Brain microvascular endothelial cell (primary cell): Measurements from ENCODE around the gene TGOLN2.

Source experiments
- DNase-seq: peaks from one replicate; pipeline ENCODE4 v3.0.0-alpha.2; 2020
- H3K27ac ChIP-seq: fragments of 250-450 bp; sonication (Bioruptor Pico); 2 replicates; pipeline ENCODE4 v1.5.1; 2020; ENCODE audit warnings: mild to moderate bottlenecking, moderate library complexity
- H3K27me3 ChIP-seq: fragments of 250-450 bp; sonication (Bioruptor Pico); replicated peaks from 2 replicates; pipeline ENCODE4 v1.5.1; 2020; ENCODE audit warnings: mild to moderate bottlenecking
- H3K36me3 ChIP-seq: fragments of 250-450 bp; sonication (Bioruptor Pico); replicated peaks from 2 replicates; pipeline ENCODE4 v1.5.1; 2020; ENCODE audit warnings: mild to moderate bottlenecking
- H3K4me3 ChIP-seq: 2 replicates; pipeline ENCODE4 v1.5.1; 2011; ENCODE audit warnings: low read depth, mild to moderate bottlenecking, control low read depth, low read length, moderate library complexity
- CTCF ChIP-seq: IDR thresholded peaks from 2 replicates; pipeline ENCODE4 v1.5.1; 2011; ENCODE audit warnings: low read depth, mild to moderate bottlenecking, moderate library complexity, low read length, control low read depth, inconsistent platforms; ENCODE audit errors: missing control alignments
- in situ Hi-C: cut with HindIII; loops from 2 replicates; pipeline ENCODE4 v1.10.0; 2017; ENCODE audit warnings: low sequenced_read_pairs, low pct_ligation_motif_present

Gene TGOLN2

GRCh38 chr2:85327822-85328617 lies at the start of gene TGOLN2:
TGOLN2 (minus strand) TSS chr2:85327989; CDS start chr2:85327962, 27 bp downstream.
- in situ Hi-C loops: no loop called here
- TF ChIP-seq CTCF: peak; percentile 12

GRCh38 chr2:85377083-85377482 lies 49.3 kb upstream of the TGOLN2 start:
- Histone ChIP-seq H3K4me3 (no peak overlapping the region), H3K36me3 (peaks cover 19% of the 10 kb centered on the region), H3K27ac (no peak overlapping the region), H3K27me3 (no peaks in the 10 kb centered on the region)
- in situ Hi-C loops: no loop called here
- DNase-seq: no peak
- no peak for TF ChIP-seq CTCF

More at GRCh38 chr2:85327822-85328617, at the start of gene TGOLN2:
- Histone ChIP-seq H3K4me3 (peak within 1 kb of the TSS; percentile 85), H3K27ac (peak within 1 kb of the TSS; percentile 86), H3K36me3 (peaks cover 24% of the 10 kb centered on the region), H3K27me3 (no peaks in the 10 kb centered on the region)
- peak; percentile 83 for DNase-seq

- no peak overlapping the region for H3K27ac ChIP-seq
- no peaks in the 10 kb centered on the region for H3K27me3 ChIP-seq
- no peak for DNase-seq
- no peak for TF ChIP-seq CTCF
- H3K36me3 ChIP-seq: peaks cover 19% of the 10 kb centered on the region
- in situ Hi-C loops: no loop called here
- H3K4me3 ChIP-seq: no peak overlapping the region
Measured at GRCh38 chr2:85376291-85377065, 48.7 kb upstream of the TGOLN2 start.

- TF ChIP-seq CTCF: no peak
- Histone ChIP-seq H3K27me3 (no peaks in the 10 kb centered on the region), H3K4me3 (no peak overlapping the region), H3K27ac (no peak overlapping the region), H3K36me3 (no peaks in the 10 kb centered on the region)
- in situ Hi-C loops: no loop called here
- no peak for DNase-seq
Measured at GRCh38 chr2:85371045-85371444, 43.3 kb upstream of the TGOLN2 start.

GRCh38 chr2:85369500-85369899 lies 41.7 kb upstream of the TGOLN2 start:
- no peak for DNase-seq
- in situ Hi-C loops: no loop called here
- Histone ChIP-seq H3K27ac (no peak overlapping the region), H3K4me3 (no peak overlapping the region), H3K36me3 (no peaks in the 10 kb centered on the region), H3K27me3 (no peaks in the 10 kb centered on the region)
- TF ChIP-seq CTCF: no peak
